Measurements from ENCODE around the gene B4GAT1.
"Not testable (repeated sequence)": the region's sequence is repeated elsewhere in the genome, so short reads cannot be mapped to it uniquely, and the experiment has no call there.

B4GAT1 gene

DNA sequence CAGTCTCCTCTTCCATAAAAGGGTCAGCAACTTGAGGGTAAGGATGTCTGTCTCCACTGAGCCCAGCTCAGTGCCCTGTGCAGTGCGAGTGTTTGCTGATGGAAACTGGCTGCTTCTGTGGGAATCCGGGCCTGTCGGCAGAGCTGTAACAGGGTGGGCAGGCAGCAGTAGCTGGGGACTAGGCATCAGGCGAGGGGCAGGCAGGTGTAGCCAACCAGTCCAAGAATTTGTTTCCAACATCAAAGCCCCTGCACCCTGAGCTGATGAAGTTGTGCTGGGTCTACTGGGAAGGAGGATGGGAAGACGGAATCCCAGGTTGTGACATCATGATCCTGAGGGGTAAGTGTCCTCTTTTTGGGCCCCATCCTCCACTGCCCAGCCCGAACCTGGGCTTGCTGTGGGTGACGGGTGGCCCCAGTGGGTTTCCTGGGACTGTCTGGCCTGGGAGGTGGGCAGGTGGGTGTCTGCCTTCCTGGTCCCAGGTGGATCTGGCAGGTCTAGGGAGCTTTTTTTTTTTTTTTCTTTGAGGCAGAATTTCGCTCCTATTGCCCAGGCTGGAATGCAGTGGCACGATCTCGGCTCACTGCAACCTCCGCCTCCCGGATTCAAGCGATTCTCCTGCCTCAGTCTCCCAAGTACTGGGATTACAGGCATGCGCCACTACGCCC is 13.1 kb upstream of the B4GAT1 start:
- TF ChIP-seq, protein P1, sequence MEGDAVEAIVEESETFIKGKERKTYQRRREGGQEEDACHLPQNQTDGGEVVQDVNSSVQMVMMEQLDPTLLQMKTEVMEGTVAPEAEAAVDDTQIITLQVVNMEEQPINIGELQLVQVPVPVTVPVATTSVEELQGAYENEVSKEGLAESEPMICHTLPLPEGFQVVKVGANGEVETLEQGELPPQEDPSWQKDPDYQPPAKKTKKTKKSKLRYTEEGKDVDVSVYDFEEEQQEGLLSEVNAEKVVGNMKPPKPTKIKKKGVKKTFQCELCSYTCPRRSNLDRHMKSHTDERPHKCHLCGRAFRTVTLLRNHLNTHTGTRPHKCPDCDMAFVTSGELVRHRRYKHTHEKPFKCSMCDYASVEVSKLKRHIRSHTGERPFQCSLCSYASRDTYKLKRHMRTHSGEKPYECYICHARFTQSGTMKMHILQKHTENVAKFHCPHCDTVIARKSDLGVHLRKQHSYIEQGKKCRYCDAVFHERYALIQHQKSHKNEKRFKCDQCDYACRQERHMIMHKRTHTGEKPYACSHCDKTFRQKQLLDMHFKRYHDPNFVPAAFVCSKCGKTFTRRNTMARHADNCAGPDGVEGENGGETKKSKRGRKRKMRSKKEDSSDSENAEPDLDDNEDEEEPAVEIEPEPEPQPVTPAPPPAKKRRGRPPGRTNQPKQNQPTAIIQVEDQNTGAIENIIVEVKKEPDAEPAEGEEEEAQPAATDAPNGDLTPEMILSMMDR (IDR thresholded peaks at IDR 0.05; ENCODE audit: low read depth, low read length), result no peak
- DNase-seq (ENCODE audit: extremely low read depth, low read depth), result no peak

DNA sequence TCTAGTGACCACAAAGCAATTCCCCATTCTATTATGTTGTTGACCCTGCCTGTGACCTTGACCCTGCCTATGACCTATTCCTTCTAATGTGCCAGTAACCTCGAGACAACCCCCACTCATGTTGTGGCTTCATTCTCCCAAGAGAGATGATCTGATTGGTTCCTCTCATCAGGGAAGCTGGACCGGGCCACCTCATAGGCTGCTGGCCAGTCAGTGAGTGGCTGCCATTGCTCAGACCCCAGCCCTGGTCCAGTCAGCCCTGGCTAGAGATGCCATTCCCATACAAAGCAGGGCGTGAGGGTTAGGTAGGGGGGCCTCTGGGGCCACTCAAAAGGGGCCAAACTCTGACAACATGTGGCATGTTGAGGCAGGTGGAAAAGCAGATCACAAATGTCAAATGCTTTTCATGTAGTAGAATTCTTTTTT is 12.2 kb upstream of the B4GAT1 start:
- no peak for DNase-seq (ENCODE audit: extremely low read depth, low read depth)
- TF ChIP-seq, protein P1 (IDR thresholded peaks at IDR 0.05; ENCODE audit: low read depth, low read length), result no peak

DNA sequence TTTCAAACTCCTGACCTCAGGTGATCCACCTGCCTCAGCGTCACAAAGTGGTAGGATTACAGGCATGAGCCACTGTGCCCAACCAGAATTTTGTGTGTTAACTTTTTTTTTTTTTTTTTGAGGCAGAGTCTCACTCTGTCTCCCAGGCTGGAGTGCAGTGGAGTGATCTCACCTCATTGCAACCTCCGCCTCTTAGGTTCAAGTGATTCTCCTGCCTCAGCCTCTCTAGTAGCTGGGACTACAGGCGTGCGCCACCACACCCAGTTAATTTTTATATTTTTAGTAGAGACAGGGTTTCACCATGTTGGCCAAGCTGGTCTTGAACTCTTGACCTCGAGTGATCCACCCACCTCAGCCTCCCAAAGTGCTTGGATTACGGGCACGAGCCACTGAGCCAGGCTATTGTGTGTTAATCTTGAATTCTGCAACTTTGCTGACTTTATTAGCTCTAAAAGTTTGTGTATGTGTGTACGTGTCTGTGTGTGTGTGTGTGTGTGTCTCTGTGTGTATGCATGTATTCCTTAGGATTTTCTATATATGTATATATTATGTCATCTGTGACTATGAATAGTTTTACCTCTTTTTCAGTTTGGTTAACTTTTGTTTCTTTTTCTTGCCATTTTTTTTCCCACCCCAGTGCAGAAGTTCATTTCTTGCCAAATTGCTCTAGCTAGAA is 3.3 kb upstream of the B4GAT1 start:
- not testable (repeated sequence) for DNase-seq (ENCODE audit: extremely low read depth, low read depth)

DNA sequence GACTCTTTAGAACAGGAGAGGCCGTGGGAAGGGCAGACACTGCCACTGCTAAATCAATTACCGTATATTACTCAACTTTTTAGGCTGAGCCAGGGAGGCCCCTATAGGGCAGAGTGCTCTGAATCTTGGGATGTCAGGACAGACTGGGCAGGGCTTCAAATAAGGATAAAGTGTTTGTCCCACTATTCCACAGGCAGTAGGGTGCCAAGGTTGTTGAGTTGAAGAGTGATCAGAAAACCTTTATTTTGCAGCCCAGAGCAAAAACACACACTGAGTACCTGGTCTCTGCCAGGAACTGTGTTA is 1.6 kb upstream of the B4GAT1 start:
- DNase-seq (ENCODE audit: extremely low read depth, low read depth), result no peak
- TF ChIP-seq, protein P1 (IDR thresholded peaks at IDR 0.05; ENCODE audit: low read depth, low read length), result no peak

DNA sequence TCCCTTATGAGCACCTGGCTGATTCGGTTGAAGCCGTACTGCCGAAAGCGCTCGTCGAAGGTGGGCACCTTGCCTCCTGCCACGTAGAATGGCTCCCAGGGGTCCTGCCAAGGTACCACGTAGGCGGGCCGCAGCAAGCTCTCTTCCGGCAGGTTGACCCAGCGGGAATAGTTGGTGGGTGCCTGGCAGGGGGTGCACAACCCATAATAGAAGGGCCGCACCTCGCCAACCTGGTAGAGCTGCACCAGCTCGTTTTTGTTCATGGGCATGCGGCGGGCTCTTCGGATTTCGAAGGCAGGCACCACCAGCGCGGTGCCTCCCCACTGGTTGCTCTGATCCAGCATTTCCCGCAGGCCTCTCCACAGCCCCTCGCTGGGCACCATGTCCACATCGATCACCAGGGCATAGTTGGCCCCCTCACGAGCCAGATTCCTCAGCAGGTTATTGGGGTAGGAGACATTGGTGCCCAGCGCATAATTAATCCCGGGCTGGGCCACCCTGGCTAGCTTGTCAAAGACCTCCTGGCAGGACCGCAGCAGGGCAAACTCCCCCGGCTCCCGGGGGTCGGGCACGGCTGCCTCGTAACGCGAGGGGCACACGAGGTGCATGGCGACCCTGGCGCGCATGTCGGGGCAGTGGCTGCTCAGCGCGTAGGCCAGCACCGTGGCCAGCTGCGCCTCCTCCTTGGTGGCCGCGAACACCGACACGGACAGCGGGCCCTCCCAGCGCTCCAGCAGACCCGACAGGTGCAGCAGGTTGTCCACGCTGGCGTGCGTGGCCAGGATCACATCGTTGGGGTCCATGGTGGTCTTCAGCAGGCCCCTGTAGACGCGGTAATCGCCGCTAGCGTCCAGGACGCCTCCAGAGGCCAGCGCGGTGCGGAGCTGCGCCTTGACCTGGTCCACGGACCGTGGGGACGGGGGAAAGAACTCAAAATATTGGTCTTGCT is 679 bp downstream of the B4GAT1 start:
- DNase-seq (ENCODE audit: extremely low read depth, low read depth), result no peak
- TF ChIP-seq, protein P1 (IDR thresholded peaks at IDR 0.05; ENCODE audit: low read depth, low read length), result no peak

GRCh38 chr11:66345316-66345649 is 2.1 kb downstream of the B4GAT1 start:
- DNase-seq (ENCODE audit: extremely low read depth, low read depth), result no peak

DNA sequence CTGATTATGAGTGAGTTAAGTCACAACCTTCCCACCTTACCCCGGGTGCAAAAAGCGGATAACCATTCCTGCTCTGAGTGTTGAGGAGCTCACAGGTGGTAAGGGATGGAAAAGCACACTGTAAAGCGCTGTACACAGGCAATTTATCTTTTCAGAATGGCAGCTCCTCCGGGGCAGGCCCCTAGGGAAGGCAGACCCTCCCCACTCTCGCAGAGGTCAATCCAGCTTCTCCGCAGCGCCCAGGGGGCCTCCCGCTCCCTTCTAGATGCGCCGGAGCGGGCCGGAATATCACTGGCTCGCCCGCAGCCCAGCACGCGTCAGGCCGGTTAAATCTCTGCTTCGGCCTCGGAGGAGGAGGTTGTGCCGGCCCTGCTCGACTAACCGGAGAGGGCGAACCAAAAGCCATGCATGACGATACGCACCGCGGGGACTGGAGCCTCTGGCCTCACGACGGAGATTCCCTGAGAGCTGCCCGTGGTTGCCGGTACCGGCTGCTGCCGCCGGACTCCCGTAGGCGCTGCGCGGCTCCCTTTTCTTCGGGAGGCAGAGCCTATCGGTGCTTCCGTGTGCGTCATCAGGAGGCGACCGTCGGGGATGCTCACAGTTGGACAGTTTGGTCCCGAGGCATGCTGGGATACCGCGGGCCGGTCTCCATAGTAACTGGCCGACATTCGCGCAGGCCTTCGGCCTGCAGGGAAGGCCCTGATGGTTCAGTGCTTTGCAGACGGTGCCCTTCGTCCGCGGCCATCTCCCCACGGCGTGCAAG is 2.7 kb downstream of the B4GAT1 start, which contains the start of gene BRMS1:
BRMS1 (minus strand) TSS at position 555 of the 766 bp plus-strand sequence. CDS start 2,870 bp downstream, outside the sequence.
- TF ChIP-seq, protein P1 (IDR thresholded peaks at IDR 0.05; ENCODE audit: low read depth, low read length), result peak; percentile 2; the same call in 1 of the 2 replicates
- peak; percentile 88 for DNase-seq (ENCODE audit: extremely low read depth, low read depth)

More at GRCh38 chr11:66345316-66345649, 2.1 kb downstream of the B4GAT1 start:
- TF ChIP-seq, protein P1 (IDR thresholded peaks at IDR 0.05; ENCODE audit: low read depth, low read length), result no peak
